Lower leg skin (tissue), 4 donors: Measurements from ENCODE around the gene NBPF11. TPM values are rescaled to one million over a fixed set of nuclear protein-coding genes. Genes with fewer than 3 reads are reported as not detected.
A peak's percentile ranks its signal among the peaks of the same experiment; 100 is the strongest.
"Not testable (repeated sequence)": the region's sequence is repeated elsewhere in the genome, so short reads cannot be mapped to it uniquely, and the experiment has no call there.

Source experiments
- DNase-seq, 2 donors: peaks; one replicate each; pipeline ENCODE4 v3.0.0-alpha.2; 2019; ENCODE audit warnings: low spot score in 2 of 2
- H3K4me3 ChIP-seq: fragments of 200-600 bp; sonication (generic); 2 replicates; pipeline ENCODE4 v1.5.1; 2017; ENCODE audit warnings: mild to moderate bottlenecking, low read depth; ENCODE audit not compliant: poor library complexity, severe bottlenecking
- CTCF ChIP-seq, 3 donors: fragments of 450-650 bp; IDR thresholded peaks; one replicate each; pipeline ENCODE4 v1.5.1; 2016; ENCODE audit warnings: antibody characterized with exemption in 3 of 3, mild to moderate bottlenecking in 3 of 3, moderate library complexity in 2 of 3
- POLR2A ChIP-seq, 2 donors: fragments of 450-650 bp; IDR thresholded peaks; one replicate each; pipeline ENCODE4 v1.6.1; 2016 to 2017; ENCODE audit warnings: antibody characterized with exemption in 2 of 2, mild to moderate bottlenecking in 1 of 2, moderate library complexity in 1 of 2
- WGBS, 2 donors: methylation state at CpG; one replicate each; pipeline ENCODE4 v1.1.5; 2018; 5-methylcytosine and 5-hydroxymethylcytosine counted together
- intact Hi-C: fragments of 100-400 bp; cut with DNase I; formaldehyde crosslinking; loops from one replicate; pipeline ENCODE4 v1.15.0; 2023; ENCODE audit warnings: low total_unique reads
- total RNA-seq, 4 donors: library from RNA; depleted of rRNA; stranded (reverse); fragments of >200 nt; gene quantifications; one replicate each; pipeline ENCODE4 v1.1.0, GENCODE V29; 2016

Gene NBPF11
- total RNA-seq, result 10 to 100 TPM in 2 of 4 donors, 1 to 10 TPM in 2; 5.8 to 16.6 (median 10.6) TPM

GRCh38 chr1:148151911-148152656, at the start of gene NBPF11:
Gene NBPF11 (minus strand): TSS chr1:148152281. CDS start chr1:148127003, 25,278 bp downstream.
- WGBS, 2 donors, result 0 to 2% methylated on average over 15 to 36 of the region's 45 CpGs

GRCh38 chr1:148197396-148197795, 45.3 kb upstream of the NBPF11 start:
- intact Hi-C loops, DNase-seq, H3K4me3 ChIP-seq: not testable (repeated sequence)
- WGBS, 2 donors, result no CpG with 5 or more reads among the region's 3 CpGs

More at GRCh38 chr1:148151911-148152656, at the start of gene NBPF11:
- TF ChIP-seq POLR2A (IDR thresholded peaks at IDR 0.05), result peak in 1 of 2 donors; percentile 9
- H3K4me3 ChIP-seq, result peak within 1 kb of the TSS; percentile 59
- intact Hi-C loops, result not testable (repeated sequence)
- DNase-seq, result peak; percentile 61 to 93

- WGBS, 2 donors, result no CpG with 5 or more reads among the region's 1 CpG
Observed at GRCh38 chr1:148196949-148197348, 44.9 kb upstream of the NBPF11 start.

GRCh38 chr1:148195115-148195514, 43.0 kb upstream of the NBPF11 start:
- intact Hi-C loops, H3K4me3 ChIP-seq, DNase-seq: not testable (repeated sequence)
- WGBS, 2 donors, result 88 to 93% methylated on average over 1 of the region's 2 CpGs

More at GRCh38 chr1:148196949-148197348, 44.9 kb upstream of the NBPF11 start:
- DNase-seq, intact Hi-C loops, H3K4me3 ChIP-seq: not testable (repeated sequence)

GRCh38 chr1:148188768-148189167, 36.7 kb upstream of the NBPF11 start:
- intact Hi-C loops, DNase-seq, H3K4me3 ChIP-seq: not testable (repeated sequence)

GRCh38 chr1:148178682-148179081, 26.6 kb upstream of the NBPF11 start:
- intact Hi-C loops, H3K4me3 ChIP-seq, DNase-seq: not testable (repeated sequence)

- DNase-seq, H3K4me3 ChIP-seq, intact Hi-C loops: not testable (repeated sequence)
- 72 to 73% methylated on average over 2 of the region's 2 CpGs for WGBS, 2 donors
Observed at GRCh38 chr1:148175414-148175813, 23.3 kb upstream of the NBPF11 start.

GRCh38 chr1:148171995-148172394, 19.9 kb upstream of the NBPF11 start:
- DNase-seq, H3K4me3 ChIP-seq, intact Hi-C loops: not testable (repeated sequence)

- no peak overlapping the region for H3K4me3 ChIP-seq
- 63 to 65% methylated on average over 4 of the region's 4 CpGs for WGBS, 2 donors
- TF ChIP-seq POLR2A (IDR thresholded peaks at IDR 0.05), result no peak
- no peak for TF ChIP-seq CTCF (IDR thresholded peaks at IDR 0.05)
- no peak for DNase-seq
- intact Hi-C loops, result no loop called here
Observed at GRCh38 chr1:148166558-148167492, 14.7 kb upstream of the NBPF11 start.
